Measurements from ENCODE around the gene GPR158.

The GPR158 gene

GRCh38 chr10:25497246-25497645, 322.4 kb downstream of the GPR158 start:
- no peak for DNase-seq (ENCODE audit: low spot score)
- no peak overlapping the region for H3K4me3 ChIP-seq
- TF ChIP-seq CTCF (IDR thresholded peaks at IDR 0.05), result no peak
- H3K27ac ChIP-seq, result no peak overlapping the region

- TF ChIP-seq CTCF (IDR thresholded peaks at IDR 0.05), result no peak
- no peak for DNase-seq (ENCODE audit: low spot score)
- Histone ChIP-seq H3K27ac (no peak overlapping the region), H3K4me3 (no peak overlapping the region)
These were observed 323.8 kb downstream of the GPR158 start for GRCh38 chr10:25498645-25499044.

DNA sequence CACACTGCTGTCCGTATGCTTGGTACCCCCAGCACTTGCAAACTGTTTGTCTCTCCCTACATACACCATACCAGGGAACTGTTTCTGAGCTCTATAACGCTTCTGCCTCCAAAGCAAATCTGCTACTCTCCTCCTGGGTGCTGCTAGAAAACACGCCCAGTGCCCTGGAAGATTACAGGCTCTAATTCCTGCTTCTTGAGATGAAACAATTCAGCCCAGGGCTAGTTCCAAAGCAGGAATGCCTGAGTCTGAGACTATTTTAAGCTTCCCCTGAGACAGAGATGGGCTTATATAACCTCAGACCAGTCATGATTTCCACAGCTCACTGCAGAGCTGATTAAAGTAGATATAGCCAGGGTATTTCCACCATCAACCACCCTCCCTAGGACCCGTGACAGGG, 327.1 kb downstream of the GPR158 start:
- DNase-seq (ENCODE audit: low spot score), result no peak
- Histone ChIP-seq H3K4me3 (no peak overlapping the region), H3K27ac (no peak overlapping the region)
- no peak for TF ChIP-seq CTCF (IDR thresholded peaks at IDR 0.05)

GRCh38 chr10:25502453-25502852, 327.7 kb downstream of the GPR158 start:
- H3K4me3 ChIP-seq, result no peak overlapping the region
- H3K27ac ChIP-seq, result no peak overlapping the region
- no peak for DNase-seq (ENCODE audit: low spot score)
- TF ChIP-seq CTCF (IDR thresholded peaks at IDR 0.05), result no peak

DNA sequence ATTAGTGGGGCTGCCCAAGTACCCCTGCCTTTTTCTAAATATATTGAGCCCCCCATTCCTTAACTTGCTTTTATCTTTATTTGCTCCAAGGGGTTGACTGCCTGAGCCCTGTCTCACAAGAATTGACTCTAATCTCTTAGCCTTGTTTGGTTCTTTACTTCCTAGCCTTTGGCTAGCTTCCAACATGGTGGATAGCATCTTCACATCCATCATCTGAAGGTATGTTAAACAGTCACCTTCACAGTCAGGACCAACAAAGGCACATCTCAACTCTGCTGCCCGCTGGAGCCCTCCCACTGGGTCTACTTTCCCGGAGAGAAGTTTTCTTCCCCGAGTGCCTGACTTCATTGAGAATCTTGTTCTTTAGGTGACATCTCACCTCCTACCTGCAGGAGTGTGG, 329.5 kb downstream of the GPR158 start:
- no peak for DNase-seq (ENCODE audit: low spot score)
- Histone ChIP-seq H3K4me3 (no peak overlapping the region), H3K27ac (no peak overlapping the region)
- no peak for TF ChIP-seq CTCF (IDR thresholded peaks at IDR 0.05)

- H3K4me3 ChIP-seq, result no peak overlapping the region
- no peak for TF ChIP-seq CTCF (IDR thresholded peaks at IDR 0.05)
These were observed 330.0 kb downstream of the GPR158 start for GRCh38 chr10:25504838-25505237.

DNA sequence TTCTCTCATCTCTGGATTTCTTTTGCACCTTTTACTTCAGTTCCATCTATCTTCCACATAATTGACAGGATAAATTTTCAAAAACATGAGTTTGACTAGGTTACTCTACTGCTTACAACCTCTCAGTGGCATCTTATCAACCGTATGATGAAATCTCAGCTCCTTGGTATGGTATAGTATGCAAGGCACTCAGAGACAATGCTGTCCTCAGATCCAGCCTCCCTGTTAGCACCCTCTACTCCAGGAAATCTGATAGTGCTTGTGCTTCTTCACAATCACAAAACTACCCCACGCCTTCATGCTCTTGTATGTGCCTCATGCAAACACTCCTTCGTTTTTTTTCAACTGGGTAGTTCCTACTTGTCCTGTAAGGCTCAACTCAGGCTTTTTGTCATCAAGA, 330.7 kb downstream of the GPR158 start:
- TF ChIP-seq CTCF (IDR thresholded peaks at IDR 0.05), result no peak
- DNase-seq (ENCODE audit: low spot score), result no peak
- no peak overlapping the region for H3K27ac ChIP-seq

More at GRCh38 chr10:25504838-25505237, 330.0 kb downstream of the GPR158 start:
- DNase-seq (ENCODE audit: low spot score), result no peak
- H3K27ac ChIP-seq, result no peak overlapping the region

More for the DNA sequence above, 330.7 kb downstream of the GPR158 start:
- no peak overlapping the region for H3K4me3 ChIP-seq

Measured in coronary artery (tissue), 2 donors.